ENCODE results near the gene ATXN2. TPM values are rescaled to one million over a fixed set of nuclear protein-coding genes. Genes with fewer than 3 reads are reported as not detected.
A peak's percentile ranks its signal among the peaks of the same experiment; 100 is the strongest.

Gene ATXN2
- total and polyA plus RNA-seq, 9 of the 15 experiments (the other 6 are each of a cell fraction or from before 2014, with no cell fraction given), result 16.8 to 67.8 (median 29.3) TPM

DNA sequence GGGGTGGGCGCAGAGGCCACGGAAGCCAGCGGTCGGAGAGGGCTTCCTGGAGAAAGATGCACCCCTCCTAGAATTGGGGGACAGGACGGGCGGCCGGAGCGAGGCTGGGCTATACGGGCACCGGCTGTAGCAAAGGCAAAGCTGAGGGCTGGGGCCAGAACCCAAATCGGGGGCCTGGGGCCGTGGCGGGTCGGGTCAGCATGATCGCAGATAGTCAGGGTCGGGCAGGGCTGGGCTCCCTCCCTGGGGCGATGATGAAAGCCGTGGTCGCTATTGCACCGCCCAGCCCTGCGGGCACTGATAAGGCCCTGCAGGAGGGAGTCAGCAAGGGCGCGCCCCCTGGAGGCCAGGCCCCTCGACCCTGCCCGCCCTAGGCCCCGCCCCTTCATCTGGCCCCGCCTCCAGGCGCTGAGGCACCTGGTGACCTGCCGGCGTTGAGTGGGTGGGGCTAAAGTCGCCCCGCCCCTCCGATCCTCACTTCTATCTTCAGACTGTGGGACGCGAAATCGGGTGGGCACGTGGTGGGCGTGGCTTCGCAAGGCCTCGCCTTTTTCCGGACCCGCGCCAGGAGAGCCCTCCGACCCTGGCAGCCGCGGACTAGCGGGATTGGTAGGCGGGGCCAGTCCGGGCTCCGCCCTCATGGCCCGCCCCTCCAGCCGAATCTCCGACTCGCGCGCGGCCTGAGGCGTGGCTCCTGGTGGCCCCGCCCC is 193.8 kb downstream of the ATXN2 start (continued):
- TF ChIP-seq, protein P1, sequence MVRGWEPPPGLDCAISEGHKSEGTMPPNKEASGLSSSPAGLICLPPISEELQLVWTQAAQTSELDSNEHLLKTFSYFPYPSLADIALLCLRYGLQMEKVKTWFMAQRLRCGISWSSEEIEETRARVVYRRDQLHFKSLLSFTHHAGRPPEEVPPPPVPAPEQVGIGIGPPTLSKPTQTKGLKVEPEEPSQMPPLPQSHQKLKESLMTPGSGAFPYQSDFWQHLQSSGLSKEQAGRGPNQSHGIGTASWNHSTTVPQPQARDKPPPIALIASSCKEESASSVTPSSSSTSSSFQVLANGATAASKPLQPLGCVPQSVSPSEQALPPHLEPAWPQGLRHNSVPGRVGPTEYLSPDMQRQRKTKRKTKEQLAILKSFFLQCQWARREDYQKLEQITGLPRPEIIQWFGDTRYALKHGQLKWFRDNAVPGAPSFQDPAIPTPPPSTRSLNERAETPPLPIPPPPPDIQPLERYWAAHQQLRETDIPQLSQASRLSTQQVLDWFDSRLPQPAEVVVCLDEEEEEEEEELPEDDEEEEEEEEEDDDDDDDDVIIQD (CRISPR knock-in tag; IDR thresholded peaks at IDR 0.05), result no peak
- TF ChIP-seq, protein P2, sequence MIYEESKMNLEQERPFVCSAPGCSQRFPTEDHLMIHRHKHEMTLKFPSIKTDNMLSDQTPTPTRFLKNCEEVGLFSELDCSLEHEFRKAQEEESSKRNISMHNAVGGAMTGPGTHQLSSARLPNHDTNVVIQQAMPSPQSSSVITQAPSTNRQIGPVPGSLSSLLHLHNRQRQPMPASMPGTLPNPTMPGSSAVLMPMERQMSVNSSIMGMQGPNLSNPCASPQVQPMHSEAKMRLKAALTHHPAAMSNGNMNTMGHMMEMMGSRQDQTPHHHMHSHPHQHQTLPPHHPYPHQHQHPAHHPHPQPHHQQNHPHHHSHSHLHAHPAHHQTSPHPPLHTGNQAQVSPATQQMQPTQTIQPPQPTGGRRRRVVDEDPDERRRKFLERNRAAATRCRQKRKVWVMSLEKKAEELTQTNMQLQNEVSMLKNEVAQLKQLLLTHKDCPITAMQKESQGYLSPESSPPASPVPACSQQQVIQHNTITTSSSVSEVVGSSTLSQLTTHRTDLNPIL (CRISPR knock-in tag; IDR thresholded peaks at IDR 0.05), result no peak
- TF ChIP-seq SPI1 (IDR thresholded peaks at IDR 0.05; ENCODE audit: borderline replicate concordance, low read depth, low read length), result no peak
- TF ChIP-seq JUND (IDR thresholded peaks at IDR 0.05; ENCODE audit: borderline replicate concordance, low read depth, low read length), result peak; percentile 85
- TF ChIP-seq JUND (tag; IDR thresholded peaks at IDR 0.05; ENCODE audit: borderline replicate concordance, low read depth, low read length), result peak; percentile 69; the same call in 1 of the 3 replicates
- TF ChIP-seq ARID2 (IDR thresholded peaks at IDR 0.05), result no peak
- peak; percentile 92 for TF ChIP-seq RBFOX2 (IDR thresholded peaks at IDR 0.05; ENCODE audit: low read depth, low read length)
- TF ChIP-seq, protein P3, sequence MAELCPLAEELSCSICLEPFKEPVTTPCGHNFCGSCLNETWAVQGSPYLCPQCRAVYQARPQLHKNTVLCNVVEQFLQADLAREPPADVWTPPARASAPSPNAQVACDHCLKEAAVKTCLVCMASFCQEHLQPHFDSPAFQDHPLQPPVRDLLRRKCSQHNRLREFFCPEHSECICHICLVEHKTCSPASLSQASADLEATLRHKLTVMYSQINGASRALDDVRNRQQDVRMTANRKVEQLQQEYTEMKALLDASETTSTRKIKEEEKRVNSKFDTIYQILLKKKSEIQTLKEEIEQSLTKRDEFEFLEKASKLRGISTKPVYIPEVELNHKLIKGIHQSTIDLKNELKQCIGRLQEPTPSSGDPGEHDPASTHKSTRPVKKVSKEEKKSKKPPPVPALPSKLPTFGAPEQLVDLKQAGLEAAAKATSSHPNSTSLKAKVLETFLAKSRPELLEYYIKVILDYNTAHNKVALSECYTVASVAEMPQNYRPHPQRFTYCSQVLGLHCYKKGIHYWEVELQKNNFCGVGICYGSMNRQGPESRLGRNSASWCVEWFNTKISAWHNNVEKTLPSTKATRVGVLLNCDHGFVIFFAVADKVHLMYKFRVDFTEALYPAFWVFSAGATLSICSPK (IDR thresholded peaks at IDR 0.05; ENCODE audit: borderline replicate concordance), result no peak
- no peak for TF ChIP-seq BACH1 (tag; IDR thresholded peaks at IDR 0.05)
- TF ChIP-seq NFRKB (IDR thresholded peaks at IDR 0.05; ENCODE audit: low read depth), result no peak; the same call in none of the 2 replicates
- no peak for TF ChIP-seq NFATC3 (IDR thresholded peaks at IDR 0.05)
- TF ChIP-seq TAF9B (IDR thresholded peaks at IDR 0.05; ENCODE audit: partially characterized antibody), result peak; percentile 66
- no peak for TF ChIP-seq ZKSCAN3 (CRISPR knock-in tag; IDR thresholded peaks at IDR 0.05)
- TF ChIP-seq, protein P4, sequence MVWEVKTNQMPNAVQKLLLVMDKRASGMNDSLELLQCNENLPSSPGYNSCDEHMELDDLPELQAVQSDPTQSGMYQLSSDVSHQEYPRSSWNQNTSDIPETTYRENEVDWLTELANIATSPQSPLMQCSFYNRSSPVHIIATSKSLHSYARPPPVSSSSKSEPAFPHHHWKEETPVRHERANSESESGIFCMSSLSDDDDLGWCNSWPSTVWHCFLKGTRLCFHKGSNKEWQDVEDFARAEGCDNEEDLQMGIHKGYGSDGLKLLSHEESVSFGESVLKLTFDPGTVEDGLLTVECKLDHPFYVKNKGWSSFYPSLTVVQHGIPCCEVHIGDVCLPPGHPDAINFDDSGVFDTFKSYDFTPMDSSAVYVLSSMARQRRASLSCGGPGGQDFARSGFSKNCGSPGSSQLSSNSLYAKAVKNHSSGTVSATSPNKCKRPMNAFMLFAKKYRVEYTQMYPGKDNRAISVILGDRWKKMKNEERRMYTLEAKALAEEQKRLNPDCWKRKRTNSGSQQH (CRISPR knock-in tag; IDR thresholded peaks at IDR 0.05), result no peak

Data from K562 (cell line).